Measurements from ENCODE around the gene NID1. TPM values are rescaled to one million over a fixed set of nuclear protein-coding genes. Genes with fewer than 3 reads are reported as not detected.

NID1 gene
- total and polyA plus RNA-seq, 2 of the 4 experiments (the other 2 are of a cell fraction) = 21.9 to 83.3 TPM

DNA sequence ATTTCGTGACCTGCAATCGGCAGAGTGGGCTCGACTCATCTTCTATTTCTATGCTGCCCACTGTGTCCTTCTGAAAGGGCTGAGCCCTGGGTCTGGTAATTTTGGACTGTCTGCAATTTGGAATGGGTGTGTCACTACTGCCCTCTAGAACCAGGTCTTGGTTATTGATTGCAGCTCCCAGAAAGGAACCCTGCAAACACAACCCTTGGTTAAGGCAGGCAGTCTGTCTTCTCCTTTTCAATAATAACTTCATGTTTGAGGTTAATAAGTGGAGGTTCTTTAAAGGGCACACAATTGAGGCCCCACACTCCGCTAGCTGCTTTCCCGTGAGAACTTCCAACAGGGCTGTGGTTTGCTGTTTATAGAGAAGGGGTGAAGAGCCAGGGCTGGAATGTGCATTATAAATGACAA, 118.3 kb downstream of the NID1 start:
- Histone ChIP-seq H2AK5ac (ENCODE audit: low read depth, low read length) (no peak overlapping the region), H3K36me3 (ENCODE audit: control insufficient read depth, insufficient read depth, low read length) (no peaks in the 10 kb centered on the region), H3K27ac (ENCODE audit: insufficient read depth, low read length) (no peak overlapping the region), H3K14ac (replicated peaks; ENCODE audit: low read depth, low read length) (no peak overlapping the region), H2BK20ac (ENCODE audit: low read depth, low read length) (peak overlapping the region; percentile 37), H4K20me1 (ENCODE audit: insufficient read depth, low read length) (no peaks in the 10 kb centered on the region), H3K79me1 (ENCODE audit: low read depth in 1 of 2, low read length in 2 of 2) (no peaks in the 10 kb centered on the region), H3K4ac (ENCODE audit: low read depth, low read length) (no peak overlapping the region), H3K27me3 (ENCODE audit: control insufficient read depth, insufficient read depth, low read length) (peaks cover 7% of the 10 kb centered on the region), H3K4me1 (ENCODE audit: control insufficient read depth, insufficient read depth, low read length) (peaks cover 6% of the 10 kb centered on the region), H3K4me3 (ENCODE audit: insufficient read depth, low read depth, low read length) (no peak overlapping the region), H2BK120ac (ENCODE audit: low read depth, low read length) (peak overlapping the region; percentile 60), H3K56ac (ENCODE audit: extremely low read depth, insufficient read depth, low read length) (no peak overlapping the region), H3K9ac (ENCODE audit: low read depth, low read length) (no peak overlapping the region), H4K91ac (ENCODE audit: insufficient read depth, low read depth, low read length) (no peak overlapping the region), H4K5ac (ENCODE audit: low read depth, low read length) (no peak overlapping the region), H3K18ac (ENCODE audit: low read depth, low read length) (no peak overlapping the region), H3K4me2 (ENCODE audit: low read depth, low read length) (no peak overlapping the region), H2BK5ac (ENCODE audit: low read depth, low read length, poor library complexity, severe bottlenecking) (no peak overlapping the region), H3K23ac (ENCODE audit: low read depth, low read length) (no peak overlapping the region), H2BK15ac (ENCODE audit: low read depth, low read length) (no peak overlapping the region), H3K9me3 (ENCODE audit: control insufficient read depth, insufficient read depth, low read length) (peaks cover 11% of the 10 kb centered on the region), H3K9me1 (ENCODE audit: insufficient read depth, low read length) (peaks cover 4% of the 10 kb centered on the region), H4K8ac (ENCODE audit: low read depth in 2 of 2, low read length in 2 of 2) (no peak overlapping the region), H2AFZ (replicated peaks; ENCODE audit: low read length, poor library complexity) (peak overlapping the region; percentile 24), H2AK9ac (replicated peaks; ENCODE audit: low read depth, low read length, poor library complexity) (no peak overlapping the region)
- no TSS peak for BruUV-seq (replicated peaks)
- intact Hi-C loops (cut with micrococcal nuclease) = no loop called here
- peak; percentile 28; the same call in 1 of the 2 replicates for ATAC-seq (ENCODE audit: low read depth)
- POLR2A ChIA-PET (ENCODE audit: unreplicated experiment) = no interaction called here
- TF ChIP-seq, protein P1, sequence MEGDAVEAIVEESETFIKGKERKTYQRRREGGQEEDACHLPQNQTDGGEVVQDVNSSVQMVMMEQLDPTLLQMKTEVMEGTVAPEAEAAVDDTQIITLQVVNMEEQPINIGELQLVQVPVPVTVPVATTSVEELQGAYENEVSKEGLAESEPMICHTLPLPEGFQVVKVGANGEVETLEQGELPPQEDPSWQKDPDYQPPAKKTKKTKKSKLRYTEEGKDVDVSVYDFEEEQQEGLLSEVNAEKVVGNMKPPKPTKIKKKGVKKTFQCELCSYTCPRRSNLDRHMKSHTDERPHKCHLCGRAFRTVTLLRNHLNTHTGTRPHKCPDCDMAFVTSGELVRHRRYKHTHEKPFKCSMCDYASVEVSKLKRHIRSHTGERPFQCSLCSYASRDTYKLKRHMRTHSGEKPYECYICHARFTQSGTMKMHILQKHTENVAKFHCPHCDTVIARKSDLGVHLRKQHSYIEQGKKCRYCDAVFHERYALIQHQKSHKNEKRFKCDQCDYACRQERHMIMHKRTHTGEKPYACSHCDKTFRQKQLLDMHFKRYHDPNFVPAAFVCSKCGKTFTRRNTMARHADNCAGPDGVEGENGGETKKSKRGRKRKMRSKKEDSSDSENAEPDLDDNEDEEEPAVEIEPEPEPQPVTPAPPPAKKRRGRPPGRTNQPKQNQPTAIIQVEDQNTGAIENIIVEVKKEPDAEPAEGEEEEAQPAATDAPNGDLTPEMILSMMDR (conservative IDR thresholded peaks at IDR 0.05; ENCODE audit: low read depth, low read length) = peak; percentile 19; the same call in 1 of the 2 replicates
- TF ChIP-seq RCOR1 (IDR thresholded peaks at IDR 0.05; ENCODE audit: insufficient replicate concordance, low read length) (peak; percentile 16), CEBPB (IDR thresholded peaks at IDR 0.05; ENCODE audit: low read depth, low read length) (no peak), RAD21 (IDR thresholded peaks at IDR 0.05; ENCODE audit: low read length) (peak; percentile 34; the same call in 1 of the 2 replicates), POLR2A (IDR thresholded peaks at IDR 0.05; ENCODE audit: low read depth, low read length) (no peak), BHLHE40 (IDR thresholded peaks at IDR 0.05; ENCODE audit: low read depth, low read length) (0 out of 2 replicates have a peak, but pooled peaks have one; percentile 21)
- TF ChIP-seq, protein P2, sequence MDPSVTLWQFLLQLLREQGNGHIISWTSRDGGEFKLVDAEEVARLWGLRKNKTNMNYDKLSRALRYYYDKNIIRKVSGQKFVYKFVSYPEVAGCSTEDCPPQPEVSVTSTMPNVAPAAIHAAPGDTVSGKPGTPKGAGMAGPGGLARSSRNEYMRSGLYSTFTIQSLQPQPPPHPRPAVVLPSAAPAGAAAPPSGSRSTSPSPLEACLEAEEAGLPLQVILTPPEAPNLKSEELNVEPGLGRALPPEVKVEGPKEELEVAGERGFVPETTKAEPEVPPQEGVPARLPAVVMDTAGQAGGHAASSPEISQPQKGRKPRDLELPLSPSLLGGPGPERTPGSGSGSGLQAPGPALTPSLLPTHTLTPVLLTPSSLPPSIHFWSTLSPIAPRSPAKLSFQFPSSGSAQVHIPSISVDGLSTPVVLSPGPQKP (IDR thresholded peaks at IDR 0.05; ENCODE audit: borderline replicate concordance, low read depth, low read length) = no peak
- in situ Hi-C loops (cut with MboI; ENCODE audit: low sequenced_read_pairs) = no loop called here
- CTCF ChIA-PET = interaction anchor here (1.3 kb wide), 1 partner anchor 81 kb away, joined by 3 read pairs; no protein-coding TSS in a partner anchor
- DNase-seq = peak; percentile 90
- dilution Hi-C loops (cut with HindIII; ENCODE audit: low sequenced_read_pairs, unreplicated experiment) = no loop called here
- no CpG with 5 or more reads among the region's 5 CpGs for WGBS, 2 experiments (ENCODE audit: extremely low coverage in 2 of 2, insufficient read length in 1 of 2)
